NB4 (cell line): ENCODE measurements around the gene MAGI1.

Source experiments
- DNase-seq: peaks from one replicate; pipeline ENCODE4 v3.0.0; 2010; ENCODE audit warnings: low read depth
- H3K4me3 ChIP-seq: one replicate; pipeline ENCODE4 v1.5.1; 2011; ENCODE audit warnings: mild to moderate bottlenecking, low read depth, low read length, moderate library complexity
- MYC ChIP-seq: IDR thresholded peaks from 2 replicates; pipeline ENCODE4 v1.6.1; 2011; ENCODE audit warnings: low read depth, low read length
- POLR2A ChIP-seq: IDR thresholded peaks from 2 replicates; pipeline ENCODE4 v1.6.1; 2011; ENCODE audit warnings: mild to moderate bottlenecking; ENCODE audit not compliant: insufficient read length; ENCODE audit errors: extremely low read depth
- TF ChIP-seq, protein P1 (sequence below): IDR thresholded peaks from one replicate; pipeline ENCODE4 v1.5.1; 2012; ENCODE audit warnings: low read depth, low read length
- TF ChIP-seq, protein P2 (sequence below): IDR thresholded peaks from 2 replicates; pipeline ENCODE4 v1.6.1; 2011; ENCODE audit warnings: low read depth, low read length

Gene MAGI1

DNA sequence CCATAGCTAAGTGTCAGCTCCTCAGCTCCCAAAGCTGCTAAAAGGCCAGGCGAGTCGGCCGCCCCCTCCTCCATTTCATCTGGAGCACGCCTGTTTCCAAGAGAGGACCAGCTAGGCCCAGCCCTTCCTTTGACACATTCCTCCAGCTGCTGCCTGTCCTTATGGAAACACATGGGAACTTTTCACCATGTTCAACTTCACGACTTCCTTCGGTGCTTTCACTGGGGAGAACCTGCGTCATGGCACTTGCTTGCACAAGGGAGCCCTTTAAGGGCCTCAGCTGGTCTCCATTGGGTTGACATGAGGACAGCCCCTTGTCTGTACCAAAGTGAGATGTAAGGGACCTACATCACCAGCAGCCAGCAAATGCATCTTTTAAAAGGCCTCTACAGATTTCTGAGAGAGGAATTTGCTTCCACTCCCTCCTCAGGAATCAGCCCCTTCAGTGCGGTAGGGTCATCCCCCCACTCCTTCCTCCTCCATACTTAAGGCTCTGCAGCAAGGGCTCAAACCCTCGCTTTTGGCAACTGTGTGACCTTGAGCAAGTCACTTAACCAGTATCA lies 2.1 kb downstream of the MAGI1 start:
- H3K4me3 ChIP-seq, result no peak overlapping the region
- TF ChIP-seq, protein P1, sequence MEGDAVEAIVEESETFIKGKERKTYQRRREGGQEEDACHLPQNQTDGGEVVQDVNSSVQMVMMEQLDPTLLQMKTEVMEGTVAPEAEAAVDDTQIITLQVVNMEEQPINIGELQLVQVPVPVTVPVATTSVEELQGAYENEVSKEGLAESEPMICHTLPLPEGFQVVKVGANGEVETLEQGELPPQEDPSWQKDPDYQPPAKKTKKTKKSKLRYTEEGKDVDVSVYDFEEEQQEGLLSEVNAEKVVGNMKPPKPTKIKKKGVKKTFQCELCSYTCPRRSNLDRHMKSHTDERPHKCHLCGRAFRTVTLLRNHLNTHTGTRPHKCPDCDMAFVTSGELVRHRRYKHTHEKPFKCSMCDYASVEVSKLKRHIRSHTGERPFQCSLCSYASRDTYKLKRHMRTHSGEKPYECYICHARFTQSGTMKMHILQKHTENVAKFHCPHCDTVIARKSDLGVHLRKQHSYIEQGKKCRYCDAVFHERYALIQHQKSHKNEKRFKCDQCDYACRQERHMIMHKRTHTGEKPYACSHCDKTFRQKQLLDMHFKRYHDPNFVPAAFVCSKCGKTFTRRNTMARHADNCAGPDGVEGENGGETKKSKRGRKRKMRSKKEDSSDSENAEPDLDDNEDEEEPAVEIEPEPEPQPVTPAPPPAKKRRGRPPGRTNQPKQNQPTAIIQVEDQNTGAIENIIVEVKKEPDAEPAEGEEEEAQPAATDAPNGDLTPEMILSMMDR, result no peak
- TF ChIP-seq POLR2A (no peak), MYC (no peak)
- TF ChIP-seq, protein P2, sequence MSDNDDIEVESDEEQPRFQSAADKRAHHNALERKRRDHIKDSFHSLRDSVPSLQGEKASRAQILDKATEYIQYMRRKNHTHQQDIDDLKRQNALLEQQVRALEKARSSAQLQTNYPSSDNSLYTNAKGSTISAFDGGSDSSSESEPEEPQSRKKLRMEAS, result no peak
- DNase-seq, result no peak

DNA sequence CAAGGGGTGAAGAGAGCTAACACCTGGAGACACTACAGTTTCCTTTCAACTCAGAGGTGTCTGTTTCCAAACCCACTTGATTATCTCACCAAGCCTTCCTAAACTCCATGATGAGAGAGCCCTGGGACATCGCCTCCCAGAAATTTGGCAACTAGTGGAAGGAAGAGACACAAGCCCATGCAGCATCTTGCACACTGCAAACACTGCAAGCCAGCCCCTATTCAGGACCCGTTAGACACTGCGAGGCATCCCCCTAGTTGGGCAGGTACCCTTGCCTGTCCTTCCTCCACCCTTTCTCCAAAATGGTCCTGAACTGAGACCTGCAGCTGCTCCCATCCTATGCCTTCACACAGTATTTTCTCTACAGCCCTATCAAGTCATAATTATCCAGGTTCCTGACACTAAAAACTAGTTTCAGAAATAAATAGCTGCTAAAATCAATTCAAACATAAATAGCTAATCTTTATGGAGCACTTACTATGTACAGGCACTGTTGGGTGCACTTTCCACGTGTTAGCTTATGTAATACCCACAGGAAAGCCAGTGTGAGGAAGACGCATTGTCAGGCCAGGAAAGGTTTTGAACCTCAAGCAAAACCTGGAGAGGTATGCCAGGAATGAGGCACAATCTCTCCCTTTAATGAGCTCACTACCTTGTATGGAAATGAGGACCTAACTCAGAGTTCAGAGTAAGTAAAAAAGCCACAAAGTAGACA lies 2.8 kb downstream of the MAGI1 start:
- TF ChIP-seq, protein P2, result no peak
- TF ChIP-seq POLR2A (no peak), MYC (no peak)
- TF ChIP-seq, protein P1, result no peak
- H3K4me3 ChIP-seq, result no peak overlapping the region
- DNase-seq, result no peak

DNA sequence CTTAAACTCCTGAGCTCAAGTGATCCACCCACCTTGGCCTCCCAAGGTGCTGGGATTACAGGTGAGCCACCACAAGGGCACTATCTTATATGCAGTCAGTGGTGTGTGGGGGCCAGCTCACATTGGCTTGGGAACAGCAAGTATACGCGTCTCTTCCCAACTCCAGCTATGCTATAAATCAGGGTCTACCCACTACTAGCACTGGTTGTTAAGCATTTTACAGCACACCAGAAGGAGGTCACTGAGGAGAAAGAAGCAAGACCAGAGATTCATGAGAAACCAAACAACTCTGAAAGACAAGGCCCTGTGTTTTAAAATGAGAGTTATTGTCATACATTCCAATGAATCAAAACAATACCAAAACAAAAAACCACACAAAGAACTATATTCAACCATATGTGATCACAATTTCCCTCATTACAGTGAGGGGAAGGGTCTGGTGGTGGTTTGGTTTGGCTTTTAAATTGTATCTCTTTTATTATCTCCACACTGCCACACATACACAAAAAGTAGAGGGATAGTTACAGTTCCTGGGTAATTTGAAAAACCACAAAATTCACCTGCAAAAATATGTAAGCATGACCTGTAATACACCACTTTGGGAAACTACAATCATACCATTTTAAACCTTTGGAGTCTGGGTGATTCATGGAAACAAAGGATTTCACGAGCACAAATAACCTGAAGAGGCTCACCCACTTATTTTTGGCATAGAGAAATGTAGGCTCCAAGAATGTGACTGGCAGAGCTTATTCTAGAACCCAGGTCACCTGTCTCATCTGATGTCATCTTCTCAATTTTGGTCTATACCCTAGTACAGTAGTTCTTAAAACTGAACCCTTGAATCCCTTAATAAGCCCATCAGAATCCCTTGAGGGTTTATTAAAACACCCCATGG lies 5.2 kb downstream of the MAGI1 start:
- TF ChIP-seq, protein P1, result no peak
- TF ChIP-seq MYC, result no peak
- TF ChIP-seq, protein P2, result no peak
- no peak for TF ChIP-seq POLR2A
- no peak for DNase-seq
- H3K4me3 ChIP-seq, result no peak overlapping the region

DNA sequence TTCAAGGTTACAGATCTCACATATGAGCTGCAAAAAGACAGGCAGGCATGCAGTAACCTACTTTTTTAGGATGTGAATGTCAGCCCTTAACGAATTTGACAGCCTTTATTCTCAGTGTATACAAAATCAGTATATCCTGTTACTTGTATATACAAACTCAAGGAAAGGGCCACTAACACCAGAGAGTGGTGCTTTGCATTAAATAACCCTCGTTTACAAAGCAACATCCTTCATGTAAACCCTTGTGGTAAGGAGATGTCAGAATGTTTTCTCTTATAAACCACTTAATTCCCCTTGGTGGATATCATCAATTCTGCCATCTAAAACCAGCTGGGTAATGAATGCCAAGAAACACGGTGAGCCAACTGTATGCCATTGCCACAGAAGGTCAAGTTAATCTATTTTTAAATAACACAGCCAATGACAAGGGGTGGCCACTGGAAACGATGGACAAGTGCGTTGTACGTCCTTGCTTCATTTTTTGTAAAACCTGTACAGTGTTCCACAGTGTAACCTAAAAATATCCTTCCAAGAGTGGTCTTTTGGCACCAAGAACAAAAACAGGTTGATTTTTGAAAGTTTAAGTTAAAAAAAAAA lies 7.5 kb downstream of the MAGI1 start:
- DNase-seq, result no peak
- no peak overlapping the region for H3K4me3 ChIP-seq
- TF ChIP-seq, protein P1, result no peak
- TF ChIP-seq, protein P2, result no peak
- TF ChIP-seq POLR2A (no peak), MYC (no peak)

DNA sequence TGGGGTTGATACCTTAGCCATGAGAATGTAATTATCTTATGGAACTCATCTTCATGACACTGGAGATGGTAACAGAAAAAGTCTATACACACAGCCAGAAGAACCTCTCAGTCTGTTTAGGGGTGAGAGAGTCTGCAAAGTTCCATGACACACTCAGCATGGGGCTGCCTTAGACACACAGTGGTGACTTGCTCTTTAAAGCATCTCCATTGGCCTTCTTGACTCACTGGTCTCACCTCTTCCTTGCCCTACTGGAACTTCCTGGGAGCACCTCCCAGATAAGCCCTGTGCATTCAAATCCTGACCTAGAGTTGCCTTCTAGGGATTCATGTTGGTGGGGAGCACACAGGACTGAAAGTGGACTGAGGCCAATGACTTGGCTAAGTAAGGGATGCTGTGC lies 9.3 kb downstream of the MAGI1 start:
- no peak for DNase-seq
- TF ChIP-seq MYC (no peak), POLR2A (no peak)
- TF ChIP-seq, protein P2, result no peak
- TF ChIP-seq, protein P1, result no peak
- H3K4me3 ChIP-seq, result no peak overlapping the region
